MM.1S (cell line): ENCODE results near the gene MINK1.

Source experiments
- CTCF ChIP-seq: fragments of 300-600 bp; sonication (generic); IDR thresholded peaks from 2 replicates; pipeline ENCODE4 v1.5.1; 2016; ENCODE audit warnings: antibody characterized with exemption, low read length, mixed read lengths
- EZH2 ChIP-seq: fragments of 300-600 bp; sonication (generic); optimal IDR thresholded peaks from 2 replicates; pipeline ENCODE3; 2017; ENCODE audit warnings: low read depth, mild to moderate bottlenecking, antibody characterized with exemption, low read length, mixed read lengths

- no peak for TF ChIP-seq CTCF
- no peak for TF ChIP-seq EZH2
Measured at GRCh38 chr17:4785311-4786105, 47.6 kb upstream of the MINK1 start.
